ENCODE measurements around the gene IGFLR1.

- TF ChIP-seq CTCF (IDR thresholded peaks at IDR 0.05) (no peak), POLR2A (IDR thresholded peaks at IDR 0.05) (no peak)
Measured at GRCh38 chr19:35723671-35724070, 18.6 kb downstream of the IGFLR1 start.
